LNCAP (cell line): ENCODE measurements around the gene FOXP1.

Experiments used
- CTCF ChIP-seq: fragments of 450-650 bp; IDR thresholded peaks from 2 replicates; pipeline ENCODE4 v1.5.1; 2017; ENCODE audit warnings: mild to moderate bottlenecking

Gene FOXP1

GRCh38 chr3:71414189-71414927, 169.2 kb downstream of the FOXP1 start:
- TF ChIP-seq CTCF: no peak

GRCh38 chr3:71413572-71413971, 170.0 kb downstream of the FOXP1 start:
- no peak for TF ChIP-seq CTCF

GRCh38 chr3:71409352-71409751, 174.2 kb downstream of the FOXP1 start:
- no peak for TF ChIP-seq CTCF

- no peak for TF ChIP-seq CTCF
Observed at GRCh38 chr3:71408903-71409302, 174.6 kb downstream of the FOXP1 start.

GRCh38 chr3:71407823-71408222, 175.7 kb downstream of the FOXP1 start:
- no peak for TF ChIP-seq CTCF

GRCh38 chr3:71406972-71407810, 176.3 kb downstream of the FOXP1 start:
- no peak for TF ChIP-seq CTCF

- TF ChIP-seq CTCF: no peak
Observed at GRCh38 chr3:71402911-71403310, 180.6 kb downstream of the FOXP1 start.
